ENCODE data around the gene TRABD2B. TPM values are rescaled to one million over a fixed set of nuclear protein-coding genes. Genes with fewer than 3 reads are reported as not detected.

TRABD2B gene
- total RNA-seq, 2 experiments from 2014 or later = not detected

DNA sequence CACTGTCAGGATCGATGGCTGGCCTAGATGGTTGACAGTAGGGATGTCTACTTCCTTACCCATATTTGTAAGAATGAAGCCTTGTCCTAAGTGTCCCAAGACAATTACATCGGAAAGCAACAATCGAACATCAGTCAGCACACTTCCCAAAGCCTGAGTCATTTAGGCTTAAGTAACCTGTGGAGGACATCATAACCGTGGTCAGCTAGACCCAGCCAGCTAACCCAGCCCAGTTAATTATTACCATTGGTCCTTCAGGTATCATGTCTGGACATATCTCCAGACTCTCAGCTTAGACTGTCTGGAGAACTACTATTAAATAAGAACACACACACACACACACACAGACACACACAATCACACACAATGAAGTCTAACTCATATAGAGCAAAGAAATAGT, 264.7 kb downstream of the TRABD2B start:
- Mint-ChIP-seq H3K27me3 (peaks cover 29% of the 10 kb centered on the region), H3K4me3 (no peak overlapping the region), H3K36me3 (no peaks in the 10 kb centered on the region), H3K4me1 (no peaks in the 10 kb centered on the region), H3K27ac (no peak overlapping the region), H3K9me3 (no peaks in the 10 kb centered on the region)
- POLR2A ChIA-PET = no interaction called here
- ATAC-seq (ENCODE audit: low read depth) (no peak), DNase-seq (no peak)

DNA sequence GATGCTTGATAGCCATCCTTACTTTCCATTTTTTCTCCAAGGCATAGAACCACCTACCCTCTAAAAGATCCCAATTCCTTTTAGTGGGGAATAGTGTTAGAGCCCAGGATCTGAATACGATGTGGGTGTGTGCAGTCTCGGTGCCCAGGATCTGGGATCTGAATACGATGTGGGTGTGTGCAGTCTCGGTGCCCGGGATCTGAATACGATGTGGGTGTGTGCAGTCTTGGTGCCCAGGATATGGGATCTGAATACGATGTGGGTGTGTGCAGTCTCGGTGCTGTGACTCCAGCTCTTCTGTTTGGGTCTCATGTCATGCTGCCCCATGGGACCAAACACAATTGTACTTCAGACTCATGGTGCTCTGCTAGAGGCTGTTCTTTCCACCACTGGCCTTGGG, 265.5 kb downstream of the TRABD2B start:
- H3K9me3 Mint-ChIP-seq = no peaks in the 10 kb centered on the region
- no peak overlapping the region for H3K4me3 Mint-ChIP-seq
- no peaks in the 10 kb centered on the region for H3K4me1 Mint-ChIP-seq
- ATAC-seq (ENCODE audit: low read depth) (no peak), DNase-seq (no peak)
- POLR2A ChIA-PET = no interaction called here
- no peak overlapping the region for H3K27ac Mint-ChIP-seq
- no peaks in the 10 kb centered on the region for H3K36me3 Mint-ChIP-seq
- H3K27me3 Mint-ChIP-seq = peaks cover 36% of the 10 kb centered on the region

DNA sequence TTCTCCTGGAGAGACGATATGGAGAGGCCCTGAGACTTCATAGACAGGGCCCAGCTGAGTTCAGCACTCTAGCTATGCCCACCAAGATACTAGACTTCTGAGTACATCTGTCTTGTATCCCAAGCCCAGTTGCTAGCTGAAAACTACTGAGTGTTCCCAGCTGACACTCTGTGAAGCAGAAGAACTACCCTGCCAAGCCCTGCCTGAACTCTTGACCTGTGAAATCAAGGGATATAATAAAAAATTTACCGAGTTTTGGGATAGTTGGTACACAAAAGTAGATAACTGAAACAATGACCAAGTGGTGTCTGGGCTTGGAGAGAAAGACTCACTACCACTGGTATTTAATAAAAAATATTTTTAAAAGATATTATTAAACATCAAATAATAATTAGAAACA, 267.5 kb downstream of the TRABD2B start:
- DNase-seq = no peak
- POLR2A ChIA-PET = no interaction called here
- Mint-ChIP-seq H3K9me3 (no peaks in the 10 kb centered on the region), H3K27me3 (peaks cover 42% of the 10 kb centered on the region), H3K4me1 (peaks cover 3% of the 10 kb centered on the region), H3K36me3 (no peaks in the 10 kb centered on the region), H3K4me3 (no peak overlapping the region), H3K27ac (no peak overlapping the region)
- ATAC-seq (ENCODE audit: low read depth) = no peak

DNA sequence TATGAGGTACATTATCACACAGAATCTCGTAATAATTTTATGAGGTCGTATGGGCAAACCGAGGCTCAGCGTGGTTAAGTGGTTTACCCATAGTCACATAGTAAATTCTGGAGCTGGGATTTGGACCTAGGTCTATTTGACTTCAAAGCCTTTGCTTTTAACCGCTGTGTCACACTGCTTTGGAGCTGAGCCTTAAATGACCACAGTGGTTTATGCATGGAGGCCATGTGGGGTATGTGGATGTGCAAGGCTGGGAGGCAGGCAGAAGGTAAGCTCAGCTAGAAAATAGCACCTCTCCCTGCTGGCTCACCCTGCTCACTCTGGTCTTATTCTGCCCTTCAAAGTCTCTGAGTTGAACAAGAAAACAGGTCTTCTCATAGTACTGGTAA, 269.5 kb downstream of the TRABD2B start:
- POLR2A ChIA-PET = no interaction called here
- Mint-ChIP-seq H3K27me3 (peaks cover 49% of the 10 kb centered on the region), H3K9me3 (no peaks in the 10 kb centered on the region), H3K36me3 (no peaks in the 10 kb centered on the region), H3K4me3 (no peak overlapping the region), H3K4me1 (peaks cover 3% of the 10 kb centered on the region), H3K27ac (no peak overlapping the region)
- ATAC-seq (ENCODE audit: low read depth) = no peak
- no peak for DNase-seq

DNA sequence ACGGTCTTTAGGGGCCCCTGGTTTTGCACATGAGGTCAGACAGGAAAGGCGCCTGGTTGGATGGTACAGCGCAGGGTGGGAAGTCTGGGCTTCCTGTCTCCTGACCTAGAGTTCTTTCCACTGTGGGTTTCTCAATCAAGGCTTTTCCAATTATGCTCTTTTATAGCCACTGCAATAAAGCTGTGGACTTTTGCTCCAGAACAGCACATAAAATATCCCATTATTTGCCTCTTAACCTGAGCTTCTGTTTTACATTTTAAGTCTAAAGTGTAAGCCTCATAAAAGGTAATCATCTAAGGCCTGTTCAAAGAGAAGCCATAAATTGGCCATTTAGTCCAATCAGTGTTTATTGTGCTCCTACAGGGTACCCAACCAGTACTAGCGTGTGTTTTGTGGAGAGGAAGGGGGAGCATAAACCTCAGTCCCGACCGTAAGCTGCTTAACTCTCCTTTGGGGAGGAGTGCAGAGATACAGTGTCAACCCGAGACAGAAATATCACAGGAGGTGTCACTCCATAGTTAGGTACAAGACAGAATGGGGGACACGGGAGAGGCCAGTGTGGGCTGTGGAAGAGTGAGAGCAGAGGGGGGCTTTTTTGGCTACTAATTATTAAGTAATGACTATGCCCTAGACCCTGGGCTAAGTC, 270.0 kb downstream of the TRABD2B start:
- peaks cover 3% of the 10 kb centered on the region for H3K4me1 Mint-ChIP-seq
- H3K9me3 Mint-ChIP-seq = no peaks in the 10 kb centered on the region
- no peak overlapping the region for H3K4me3 Mint-ChIP-seq
- POLR2A ChIA-PET = no interaction called here
- no peak overlapping the region for H3K27ac Mint-ChIP-seq
- no peak for DNase-seq
- H3K27me3 Mint-ChIP-seq = peaks cover 48% of the 10 kb centered on the region
- no peak for ATAC-seq (ENCODE audit: low read depth)
- no peaks in the 10 kb centered on the region for H3K36me3 Mint-ChIP-seq

DNA sequence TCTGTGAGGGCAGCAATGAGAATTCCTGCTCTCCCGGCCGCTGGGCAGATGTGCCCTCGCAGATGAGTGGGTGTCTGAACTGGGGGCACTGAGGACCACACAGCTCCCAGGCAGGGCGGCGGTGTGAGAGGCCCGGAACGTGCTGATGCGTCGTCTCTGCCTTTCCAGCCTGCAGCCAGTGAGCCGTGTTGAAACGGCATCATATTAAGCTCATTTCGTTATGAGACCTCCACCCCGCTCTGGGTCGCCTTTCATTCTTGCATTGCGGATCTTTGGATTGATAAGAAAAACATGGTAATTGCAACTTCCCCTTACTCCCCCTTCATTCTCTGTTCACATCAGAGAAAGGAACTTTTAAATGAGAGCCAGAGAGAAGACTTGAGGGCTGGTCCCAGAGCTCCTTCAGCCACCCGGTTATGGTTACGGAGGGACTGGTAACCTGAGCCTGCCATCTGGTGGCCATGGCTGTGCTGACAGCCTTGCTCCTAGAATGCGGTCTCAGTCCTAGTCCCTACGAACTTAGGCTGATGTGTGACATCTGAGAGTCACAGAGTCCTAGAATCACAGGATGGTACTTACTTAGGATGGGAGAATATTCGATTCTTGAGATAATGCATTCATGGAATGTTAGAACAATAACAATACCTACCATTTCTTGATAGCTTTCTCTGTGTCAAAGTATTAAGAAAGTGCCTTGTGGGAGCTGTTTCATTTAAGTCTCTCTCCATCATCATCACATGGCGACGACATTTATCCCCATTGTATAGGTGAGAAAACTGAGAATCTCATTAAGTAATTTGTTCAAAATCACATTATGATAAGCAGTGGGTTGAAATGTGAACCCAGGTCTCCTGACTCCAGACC, 271.0 kb downstream of the TRABD2B start:
- H3K27me3 Mint-ChIP-seq = peaks cover 47% of the 10 kb centered on the region
- peak; percentile 66 for DNase-seq
- H3K4me1 Mint-ChIP-seq = peaks cover 3% of the 10 kb centered on the region
- peak; percentile 90 for ATAC-seq (ENCODE audit: low read depth)
- no peaks in the 10 kb centered on the region for H3K36me3 Mint-ChIP-seq
- no peak overlapping the region for H3K4me3 Mint-ChIP-seq
- H3K9me3 Mint-ChIP-seq = no peaks in the 10 kb centered on the region
- POLR2A ChIA-PET = interaction anchor here (0.5 to 1.0 kb wide), 2 partner anchors 289 to 291 kb away, joined by 3 read pairs; partner anchors contain the start of gene FOXD2
- H3K27ac Mint-ChIP-seq = no peak overlapping the region

DNA sequence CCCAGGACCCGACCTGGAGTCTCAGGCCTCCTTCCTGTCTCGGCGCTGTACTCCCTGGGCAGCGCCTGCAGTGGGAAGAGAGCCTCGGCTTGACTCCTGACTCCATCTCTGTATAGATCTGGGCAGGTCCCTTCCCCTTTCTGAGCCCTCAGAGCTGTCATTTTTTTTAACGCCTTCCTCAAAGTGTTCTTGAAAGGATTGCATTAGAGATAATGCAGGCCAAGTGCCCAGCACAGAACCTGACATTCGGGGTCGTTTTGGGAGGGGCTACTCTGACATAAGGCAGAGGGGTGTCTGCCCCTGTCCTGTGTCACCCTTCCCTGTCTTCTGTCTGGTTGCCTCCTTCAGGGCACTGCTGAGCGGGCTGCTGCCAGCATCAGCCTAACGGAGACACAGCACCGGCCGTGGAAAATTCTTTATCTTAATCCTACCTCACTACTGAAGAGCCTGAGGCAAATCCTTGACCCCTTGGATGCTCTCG, 271.6 kb downstream of the TRABD2B start:
- peaks cover 3% of the 10 kb centered on the region for H3K4me1 Mint-ChIP-seq
- DNase-seq (no peak), ATAC-seq (ENCODE audit: low read depth) (no peak)
- POLR2A ChIA-PET = interaction anchor here (1.0 kb wide), 1 partner anchor 288 kb away, joined by 3 read pairs; the partner anchor contains the start of gene FOXD2
- no peaks in the 10 kb centered on the region for H3K9me3 Mint-ChIP-seq
- H3K4me3 Mint-ChIP-seq = no peak overlapping the region
- H3K36me3 Mint-ChIP-seq = no peaks in the 10 kb centered on the region
- peaks cover 47% of the 10 kb centered on the region for H3K27me3 Mint-ChIP-seq
- H3K27ac Mint-ChIP-seq = no peak overlapping the region

DNA sequence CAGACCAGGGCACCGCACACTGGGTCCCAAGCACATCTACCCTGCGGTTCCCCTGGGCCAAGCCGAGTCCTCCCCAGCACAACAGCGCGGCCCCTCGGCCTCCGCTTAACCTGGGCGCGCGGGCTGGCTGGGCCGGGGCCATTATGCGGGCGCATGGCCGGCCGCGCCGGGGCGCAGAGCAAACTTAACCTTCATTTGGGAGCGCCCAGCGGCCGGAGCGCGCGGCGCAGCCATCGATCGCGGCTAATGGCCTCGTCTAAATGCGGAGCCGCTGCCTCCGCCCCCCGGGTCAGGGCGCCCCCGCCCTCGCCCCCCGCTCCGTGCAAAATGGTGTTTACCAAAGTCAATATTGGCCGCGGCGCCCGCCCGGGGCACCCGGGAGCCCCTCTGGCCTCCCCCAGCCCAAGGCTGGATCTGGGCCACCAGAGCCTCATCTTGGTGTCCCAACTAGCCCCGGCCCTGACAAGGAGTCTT, 272.1 kb downstream of the TRABD2B start:
- Mint-ChIP-seq H3K27ac (no peak overlapping the region), H3K36me3 (no peaks in the 10 kb centered on the region), H3K4me1 (peaks cover 3% of the 10 kb centered on the region), H3K27me3 (peaks cover 47% of the 10 kb centered on the region), H3K9me3 (no peaks in the 10 kb centered on the region), H3K4me3 (no peak overlapping the region)
- ATAC-seq (ENCODE audit: low read depth) (no peak), DNase-seq (no peak)
- POLR2A ChIA-PET = no interaction called here

DNA sequence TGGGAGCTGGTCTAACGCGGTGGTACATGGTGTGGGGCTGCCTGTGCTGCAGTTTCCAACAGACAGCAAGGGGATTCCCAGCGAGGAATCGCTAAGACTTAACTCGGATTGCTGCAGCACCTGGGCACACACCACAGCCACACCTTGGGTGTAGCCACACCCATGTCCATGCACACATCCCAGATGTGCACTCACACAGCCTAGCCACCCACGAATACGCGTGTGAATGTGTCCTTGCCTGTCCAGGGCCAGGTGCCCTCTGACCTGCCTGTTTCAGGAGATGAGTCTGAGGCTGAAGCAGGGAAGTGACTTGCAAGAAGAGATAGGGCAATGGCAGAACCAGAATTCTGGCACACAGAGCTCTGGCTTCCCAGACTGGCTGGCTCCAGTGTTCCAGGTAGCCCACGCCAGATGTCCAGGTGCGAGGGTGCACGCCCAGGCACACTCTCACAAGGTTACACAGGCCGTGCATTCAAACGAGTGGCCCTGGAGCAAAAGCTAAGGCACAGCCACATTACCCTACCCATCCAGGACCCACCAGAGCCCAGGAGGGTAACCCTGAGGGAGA, 272.7 kb downstream of the TRABD2B start:
- Mint-ChIP-seq H3K4me3 (no peak overlapping the region), H3K9me3 (no peaks in the 10 kb centered on the region), H3K27me3 (peaks cover 47% of the 10 kb centered on the region), H3K4me1 (peaks cover 3% of the 10 kb centered on the region), H3K36me3 (no peaks in the 10 kb centered on the region), H3K27ac (no peak overlapping the region)
- ATAC-seq (ENCODE audit: low read depth) (no peak), DNase-seq (no peak)
- POLR2A ChIA-PET = no interaction called here

DNA sequence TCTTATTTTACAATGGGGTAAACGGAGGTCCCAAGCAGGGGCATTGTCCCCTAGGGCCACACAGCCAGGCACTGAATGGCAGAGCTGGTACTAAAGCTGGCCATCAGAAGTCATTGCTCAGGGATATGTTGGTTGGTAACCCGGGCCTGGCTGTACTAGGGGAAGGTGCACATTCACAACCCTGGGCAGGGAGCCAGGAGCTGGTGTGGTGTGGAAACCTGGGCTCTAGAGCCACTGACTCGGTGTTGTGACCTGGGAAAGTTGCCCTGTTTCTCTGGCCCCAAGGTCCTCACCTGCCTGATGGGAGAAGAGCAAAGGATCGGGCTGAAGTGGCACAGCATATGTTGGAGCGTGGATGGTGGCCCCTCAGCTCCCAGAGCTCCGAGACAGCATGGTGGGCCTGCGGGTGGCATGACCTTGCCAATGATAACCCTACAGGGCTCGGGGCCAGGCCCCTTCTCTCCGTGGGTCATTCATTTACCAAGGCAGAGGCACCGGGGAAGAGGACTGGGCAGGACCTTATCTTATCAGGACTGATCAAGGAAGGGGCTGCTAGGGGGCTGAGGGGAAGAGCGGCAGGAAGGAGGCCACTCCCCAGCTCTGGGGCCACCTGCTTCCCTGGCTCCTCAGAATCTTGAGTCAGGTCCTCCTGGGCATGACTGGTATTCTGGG, 274.1 kb downstream of the TRABD2B start:
- Mint-ChIP-seq H3K27me3 (peaks cover 52% of the 10 kb centered on the region), H3K4me1 (peaks cover 3% of the 10 kb centered on the region), H3K36me3 (no peaks in the 10 kb centered on the region), H3K9me3 (no peaks in the 10 kb centered on the region), H3K27ac (no peak overlapping the region), H3K4me3 (no peak overlapping the region)
- POLR2A ChIA-PET = no interaction called here
- DNase-seq (no peak), ATAC-seq (ENCODE audit: low read depth) (no peak)

DNA sequence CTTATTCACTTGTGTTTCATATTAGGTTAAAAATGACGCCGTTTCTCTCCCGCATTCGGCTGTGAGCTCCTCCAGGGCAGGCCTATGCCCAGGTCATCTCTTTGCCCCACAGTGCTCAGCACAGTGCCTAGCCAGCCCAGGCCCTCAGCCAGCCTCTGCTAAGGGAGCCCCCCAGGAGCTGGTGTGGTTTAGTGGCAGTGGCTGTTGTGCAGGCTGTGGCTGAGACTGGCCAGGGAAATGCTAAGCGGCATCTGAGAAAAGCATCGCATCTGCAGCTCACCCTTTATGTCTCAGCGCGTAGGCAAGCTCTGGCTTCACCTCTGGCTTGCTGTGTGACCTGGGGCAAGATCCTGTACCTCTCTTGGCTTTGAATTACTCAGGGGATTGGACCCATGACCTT, 275.1 kb downstream of the TRABD2B start:
- H3K36me3 Mint-ChIP-seq = no peaks in the 10 kb centered on the region
- ATAC-seq (ENCODE audit: low read depth) = no peak
- H3K27me3 Mint-ChIP-seq = peaks cover 49% of the 10 kb centered on the region
- POLR2A ChIA-PET = no interaction called here
- no peak overlapping the region for H3K27ac Mint-ChIP-seq
- H3K4me1 Mint-ChIP-seq = peaks cover 3% of the 10 kb centered on the region
- DNase-seq = no peak
- no peak overlapping the region for H3K4me3 Mint-ChIP-seq
- H3K9me3 Mint-ChIP-seq = no peaks in the 10 kb centered on the region

DNA sequence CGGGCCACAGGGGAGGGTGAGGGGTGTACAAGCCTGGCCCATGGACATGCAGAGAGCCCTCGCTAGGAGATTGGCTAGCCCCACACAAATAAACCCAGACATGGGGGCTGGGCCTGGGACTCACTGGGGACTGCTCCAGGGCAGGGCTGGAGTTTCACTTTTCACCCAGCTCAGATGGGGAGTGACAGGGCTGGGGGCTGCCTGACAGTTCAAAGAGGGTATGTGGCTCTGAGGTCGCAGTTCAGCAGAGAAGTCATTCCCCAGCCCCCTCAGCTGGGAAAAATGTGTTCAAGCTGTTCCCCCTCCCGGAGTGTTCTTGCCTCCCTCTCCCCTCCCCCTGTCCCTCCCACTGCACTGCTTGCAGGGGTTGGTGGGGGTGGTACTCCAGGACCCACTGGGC, 277.1 kb downstream of the TRABD2B start:
- no peaks in the 10 kb centered on the region for H3K4me1 Mint-ChIP-seq
- no peak for ATAC-seq (ENCODE audit: low read depth)
- no peak overlapping the region for H3K27ac Mint-ChIP-seq
- no peak for DNase-seq
- H3K36me3 Mint-ChIP-seq = no peaks in the 10 kb centered on the region
- H3K9me3 Mint-ChIP-seq = no peaks in the 10 kb centered on the region
- POLR2A ChIA-PET = no interaction called here
- H3K4me3 Mint-ChIP-seq = no peak overlapping the region
- H3K27me3 Mint-ChIP-seq = peaks cover 44% of the 10 kb centered on the region

DNA sequence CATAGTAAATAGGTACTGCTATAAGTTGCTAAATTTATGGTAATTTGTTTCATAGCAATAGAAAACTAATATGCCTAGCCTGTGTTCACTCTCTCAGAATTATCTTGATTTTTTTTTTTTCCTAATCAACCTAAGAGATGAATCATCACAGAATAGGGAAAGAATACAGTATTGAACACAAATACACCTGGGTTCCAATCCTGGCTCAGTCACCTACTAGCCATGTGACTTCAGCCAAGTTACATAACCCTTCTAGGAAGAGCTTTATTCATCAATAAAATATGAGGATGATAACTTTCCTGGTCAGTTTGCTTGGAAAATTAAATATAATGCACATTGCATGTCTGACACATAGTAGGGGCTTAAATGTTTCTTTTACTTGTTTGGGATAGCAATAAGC, 279.8 kb downstream of the TRABD2B start:
- POLR2A ChIA-PET = no interaction called here
- peaks cover 44% of the 10 kb centered on the region for H3K27me3 Mint-ChIP-seq
- DNase-seq (no peak), ATAC-seq (ENCODE audit: low read depth) (no peak)
- H3K36me3 Mint-ChIP-seq = no peaks in the 10 kb centered on the region
- no peaks in the 10 kb centered on the region for H3K4me1 Mint-ChIP-seq
- no peak overlapping the region for H3K27ac Mint-ChIP-seq
- H3K9me3 Mint-ChIP-seq = no peaks in the 10 kb centered on the region
- no peak overlapping the region for H3K4me3 Mint-ChIP-seq

Data from activated naive CD8-positive, alpha-beta T cell treated with anti-CD3 and anti-CD28 coated beads, Interleukin-2, amount 10 ng/mL, durations not matched to agents 7 days and 5 days (primary cell).